ENCODE measurements around the gene ELOA2. TPM values are rescaled to one million over a fixed set of nuclear protein-coding genes. Genes with fewer than 3 reads are reported as not detected.

ELOA2 gene, protein sequence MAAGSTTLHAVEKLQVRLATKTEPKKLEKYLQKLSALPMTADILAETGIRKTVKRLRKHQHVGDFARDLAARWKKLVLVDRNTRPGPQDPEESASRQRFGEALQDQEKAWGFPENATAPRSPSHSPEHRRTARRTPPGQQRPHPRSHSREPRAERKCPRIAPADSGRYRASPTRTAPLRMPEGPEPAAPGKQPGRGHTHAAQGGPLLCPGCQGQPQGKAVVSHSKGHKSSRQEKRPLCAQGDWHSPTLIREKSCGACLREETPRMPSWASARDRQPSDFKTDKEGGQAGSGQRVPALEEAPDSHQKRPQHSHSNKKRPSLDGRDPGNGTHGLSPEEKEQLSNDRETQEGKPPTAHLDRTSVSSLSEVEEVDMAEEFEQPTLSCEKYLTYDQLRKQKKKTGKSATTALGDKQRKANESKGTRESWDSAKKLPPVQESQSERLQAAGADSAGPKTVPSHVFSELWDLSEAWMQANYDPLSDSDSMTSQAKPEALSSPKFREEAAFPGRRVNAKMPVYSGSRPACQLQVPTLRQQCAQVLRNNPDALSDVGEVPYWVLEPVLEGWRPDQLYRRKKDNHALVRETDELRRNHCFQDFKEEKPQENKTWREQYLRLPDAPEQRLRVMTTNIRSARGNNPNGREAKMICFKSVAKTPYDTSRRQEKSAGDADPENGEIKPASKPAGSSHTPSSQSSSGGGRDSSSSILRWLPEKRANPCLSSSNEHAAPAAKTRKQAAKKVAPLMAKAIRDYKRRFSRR
- not detected for polyA plus RNA-seq (2013, experiment 1 of 4)
- not detected for polyA plus RNA-seq (2013, experiment 2 of 4)
- polyA plus RNA-seq (2013, experiment 3 of 4): not detected
- polyA plus RNA-seq (2013, experiment 4 of 4): not detected

DNA sequence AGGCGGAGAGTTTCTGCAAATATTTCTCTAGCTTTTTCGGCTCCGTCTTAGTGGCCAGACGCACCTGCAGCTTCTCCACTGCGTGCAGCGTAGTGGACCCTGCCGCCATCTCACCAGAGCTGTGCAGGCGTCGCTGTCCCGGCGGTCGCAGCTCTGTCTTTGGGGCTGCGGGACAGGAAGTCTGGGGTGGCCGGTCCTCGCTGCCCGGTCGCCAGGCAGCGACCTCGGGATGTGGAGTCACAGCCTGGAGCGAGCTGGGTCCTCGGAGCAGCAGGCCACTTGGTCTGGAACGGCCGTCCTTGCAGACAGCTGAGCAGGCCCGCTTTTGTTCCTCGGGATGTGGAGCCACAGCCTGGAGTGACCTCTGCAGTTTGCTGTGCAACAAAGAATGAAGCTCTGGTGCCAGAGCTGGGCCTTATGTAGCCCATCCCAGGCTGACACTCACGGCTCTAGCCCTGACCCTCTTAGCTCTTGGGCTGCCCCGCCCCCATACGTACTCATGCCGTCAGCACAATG, at the start of gene ELOA2:
ELOA2 (minus strand) TSS at position 466 of the 516 bp plus-strand sequence; CDS start at position 109, 357 bp downstream.
- WGBS, 2 experiments: 93 to 94% methylated on average over 29 of the region's 29 CpGs
- Histone ChIP-seq H3K27me3 (ENCODE audit: control insufficient read depth, insufficient read depth, low read length, poor library complexity, severe bottlenecking) (no peaks in the 10 kb centered on the region), H3K4me3 (ENCODE audit: insufficient read depth, low read depth, low read length) (no peak within 1 kb of the TSS), H3K9me3 (ENCODE audit: control insufficient read depth, low read length) (no peaks in the 10 kb centered on the region), H3K27ac (ENCODE audit: insufficient read depth, low read depth, low read length, poor library complexity, severe bottlenecking) (no peak within 1 kb of the TSS), H3K4me1 (ENCODE audit: control insufficient read depth, insufficient read depth, low read length) (no peaks in the 10 kb centered on the region), H3K36me3 (ENCODE audit: control insufficient read depth, insufficient read depth, low read length) (no peaks in the 10 kb centered on the region)

DNA sequence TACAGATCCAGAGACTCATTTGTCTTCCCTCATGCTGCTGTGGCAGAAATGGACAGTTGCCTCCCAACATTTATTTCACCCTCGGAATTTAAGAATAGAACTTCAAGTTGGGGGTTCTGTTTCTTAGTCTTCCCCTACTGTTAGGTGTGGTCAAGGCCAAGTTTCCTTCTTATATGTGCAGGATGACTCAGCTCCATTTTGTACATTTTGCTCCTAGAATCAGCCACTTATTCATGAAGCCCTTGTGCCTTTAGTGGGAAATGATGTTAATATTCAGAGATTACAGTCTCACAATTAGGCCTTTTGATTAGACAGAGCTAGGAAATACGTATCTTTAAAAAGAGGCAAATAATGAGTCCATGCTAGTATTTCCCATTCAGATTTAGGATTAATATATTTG, 46.2 kb upstream of the ELOA2 start:
- Histone ChIP-seq H3K27me3 (ENCODE audit: control insufficient read depth, insufficient read depth, low read length, poor library complexity, severe bottlenecking) (no peaks in the 10 kb centered on the region), H3K4me3 (ENCODE audit: insufficient read depth, low read depth, low read length) (no peak overlapping the region), H3K27ac (ENCODE audit: insufficient read depth, low read depth, low read length, poor library complexity, severe bottlenecking) (no peak overlapping the region), H3K4me1 (ENCODE audit: control insufficient read depth, insufficient read depth, low read length) (no peaks in the 10 kb centered on the region), H3K36me3 (ENCODE audit: control insufficient read depth, insufficient read depth, low read length) (no peaks in the 10 kb centered on the region), H3K9me3 (ENCODE audit: control insufficient read depth, low read length) (no peaks in the 10 kb centered on the region)
- WGBS, 2 experiments: 89 to 90% methylated on average over 1 to 2 of the region's 2 CpGs

DNA sequence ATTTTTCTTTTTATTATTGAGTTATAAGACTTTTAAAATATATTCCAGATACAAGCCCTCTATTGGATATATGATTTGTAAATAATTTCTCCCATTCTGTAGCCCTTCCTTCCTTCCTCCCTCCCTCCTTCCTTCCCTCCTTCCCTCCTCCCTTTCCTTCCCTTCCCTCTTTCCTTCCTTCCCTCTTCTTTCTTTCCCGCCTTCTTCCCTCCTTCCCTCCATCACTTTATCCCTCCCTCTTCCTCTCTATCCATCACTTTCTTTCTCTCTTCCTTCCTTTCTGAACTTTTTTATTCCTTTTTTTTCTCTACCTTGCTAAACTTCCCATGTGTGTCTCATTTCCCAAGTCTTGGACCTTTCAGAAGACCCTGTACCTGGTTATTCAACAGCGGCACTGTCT, 45.5 kb upstream of the ELOA2 start:
- no peaks in the 10 kb centered on the region for H3K27me3 ChIP-seq (ENCODE audit: control insufficient read depth, insufficient read depth, low read length, poor library complexity, severe bottlenecking)
- WGBS, 2 experiments: 92% methylated on average over 1 of the region's 2 CpGs
- no peak overlapping the region for H3K27ac ChIP-seq (ENCODE audit: insufficient read depth, low read depth, low read length, poor library complexity, severe bottlenecking)
- H3K36me3 ChIP-seq (ENCODE audit: control insufficient read depth, insufficient read depth, low read length): no peaks in the 10 kb centered on the region
- no peak overlapping the region for H3K4me3 ChIP-seq (ENCODE audit: insufficient read depth, low read depth, low read length)
- H3K9me3 ChIP-seq (ENCODE audit: control insufficient read depth, low read length): no peaks in the 10 kb centered on the region
- no peaks in the 10 kb centered on the region for H3K4me1 ChIP-seq (ENCODE audit: control insufficient read depth, insufficient read depth, low read length)

DNA sequence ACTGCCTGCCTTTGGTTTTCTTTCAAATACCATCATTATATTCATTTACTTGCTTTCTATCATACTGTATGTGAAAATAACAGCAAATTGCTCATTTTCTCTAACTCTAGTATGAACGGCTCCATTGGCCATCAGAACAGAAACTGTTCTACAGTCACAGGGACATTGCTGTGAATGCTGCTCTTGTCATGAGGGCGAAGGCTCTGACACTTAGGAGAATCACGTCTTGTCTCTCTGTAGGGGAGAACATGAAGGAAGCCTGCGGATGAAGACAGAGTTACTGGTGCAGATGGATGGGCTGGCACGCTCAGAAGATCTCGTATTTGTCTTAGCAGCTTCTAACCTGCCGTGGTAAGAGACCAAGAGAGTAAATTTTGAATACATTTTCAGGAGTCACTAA, 41.7 kb upstream of the ELOA2 start:
- no peaks in the 10 kb centered on the region for H3K36me3 ChIP-seq (ENCODE audit: control insufficient read depth, insufficient read depth, low read length)
- H3K27me3 ChIP-seq (ENCODE audit: control insufficient read depth, insufficient read depth, low read length, poor library complexity, severe bottlenecking): no peaks in the 10 kb centered on the region
- no peak overlapping the region for H3K27ac ChIP-seq (ENCODE audit: insufficient read depth, low read depth, low read length, poor library complexity, severe bottlenecking)
- H3K4me1 ChIP-seq (ENCODE audit: control insufficient read depth, insufficient read depth, low read length): peaks cover 9% of the 10 kb centered on the region
- H3K9me3 ChIP-seq (ENCODE audit: control insufficient read depth, low read length): no peaks in the 10 kb centered on the region
- WGBS, 2 experiments: 89 to 92% methylated on average over 7 of the region's 7 CpGs
- no peak overlapping the region for H3K4me3 ChIP-seq (ENCODE audit: insufficient read depth, low read depth, low read length)

DNA sequence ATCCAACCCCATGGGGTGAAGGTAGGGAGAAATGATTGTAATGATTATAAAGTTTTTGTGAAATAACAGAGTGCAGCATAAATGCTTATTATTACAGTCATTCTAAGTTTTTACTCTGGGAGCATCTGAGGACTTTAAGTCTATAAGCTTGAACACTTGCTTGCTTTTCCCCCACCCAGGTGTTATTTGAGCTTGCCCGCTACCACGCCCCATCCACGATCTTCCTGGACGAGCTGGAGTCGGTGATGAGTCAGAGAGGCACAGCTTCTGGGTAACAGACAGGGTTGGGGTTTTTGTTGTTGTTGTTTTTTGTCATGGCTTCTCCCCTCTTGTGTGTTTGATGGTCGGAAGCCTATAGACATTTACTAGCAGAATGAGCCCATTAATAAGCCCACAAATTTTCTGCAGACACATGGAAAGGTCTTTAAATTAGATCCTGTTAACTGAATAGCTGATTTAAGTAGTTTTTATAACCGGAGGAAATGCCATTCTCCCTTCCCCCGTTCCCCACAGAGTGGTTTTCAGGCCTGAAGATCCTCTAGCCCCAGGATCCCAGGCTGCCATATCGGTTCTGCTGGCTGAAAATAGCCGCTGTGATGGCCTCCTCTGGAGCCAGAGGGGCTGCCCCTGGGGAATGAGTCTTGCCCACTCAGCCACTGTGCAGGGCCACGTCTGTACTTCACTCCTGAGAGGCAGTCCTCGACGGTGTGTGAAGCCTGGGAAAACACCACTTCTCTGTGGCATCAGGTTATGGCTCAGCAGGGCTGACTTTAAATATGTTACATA, 39.9 kb upstream of the ELOA2 start:
- no peaks in the 10 kb centered on the region for H3K27me3 ChIP-seq (ENCODE audit: control insufficient read depth, insufficient read depth, low read length, poor library complexity, severe bottlenecking)
- 62 to 67% methylated on average over 12 to 13 of the region's 13 CpGs for WGBS, 2 experiments
- no peaks in the 10 kb centered on the region for H3K9me3 ChIP-seq (ENCODE audit: control insufficient read depth, low read length)
- H3K4me3 ChIP-seq (ENCODE audit: insufficient read depth, low read depth, low read length): no peak overlapping the region
- no peaks in the 10 kb centered on the region for H3K36me3 ChIP-seq (ENCODE audit: control insufficient read depth, insufficient read depth, low read length)
- no peak overlapping the region for H3K27ac ChIP-seq (ENCODE audit: insufficient read depth, low read depth, low read length, poor library complexity, severe bottlenecking)
- H3K4me1 ChIP-seq (ENCODE audit: control insufficient read depth, insufficient read depth, low read length): peaks cover 9% of the 10 kb centered on the region

DNA sequence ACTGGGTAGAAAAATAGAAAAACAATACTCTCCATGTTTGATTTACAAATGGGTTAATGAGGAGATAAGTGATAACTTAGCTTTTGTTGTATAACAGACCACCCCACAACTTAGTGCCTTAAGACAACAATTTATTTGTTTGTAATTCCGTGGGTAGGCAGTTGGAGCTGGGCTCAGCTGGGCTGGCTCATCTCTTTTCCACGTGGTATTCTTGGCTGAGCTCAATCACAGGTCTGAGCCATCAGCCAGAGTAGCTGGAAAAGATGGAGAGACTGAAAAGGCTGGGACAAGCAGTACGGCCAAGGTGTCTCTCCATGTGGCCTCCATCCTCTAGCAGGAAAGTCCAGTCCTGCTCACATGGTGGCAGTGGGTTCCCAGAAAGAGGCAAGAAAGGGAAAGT, 32.2 kb upstream of the ELOA2 start:
- H3K36me3 ChIP-seq (ENCODE audit: control insufficient read depth, insufficient read depth, low read length): peaks cover 3% of the 10 kb centered on the region
- no peak overlapping the region for H3K4me3 ChIP-seq (ENCODE audit: insufficient read depth, low read depth, low read length)
- WGBS, 2 experiments: 62 to 66% methylated on average over 3 of the region's 3 CpGs
- no peaks in the 10 kb centered on the region for H3K9me3 ChIP-seq (ENCODE audit: control insufficient read depth, low read length)
- no peak overlapping the region for H3K27ac ChIP-seq (ENCODE audit: insufficient read depth, low read depth, low read length, poor library complexity, severe bottlenecking)
- no peaks in the 10 kb centered on the region for H3K4me1 ChIP-seq (ENCODE audit: control insufficient read depth, insufficient read depth, low read length)
- H3K27me3 ChIP-seq (ENCODE audit: control insufficient read depth, insufficient read depth, low read length, poor library complexity, severe bottlenecking): no peaks in the 10 kb centered on the region

DNA sequence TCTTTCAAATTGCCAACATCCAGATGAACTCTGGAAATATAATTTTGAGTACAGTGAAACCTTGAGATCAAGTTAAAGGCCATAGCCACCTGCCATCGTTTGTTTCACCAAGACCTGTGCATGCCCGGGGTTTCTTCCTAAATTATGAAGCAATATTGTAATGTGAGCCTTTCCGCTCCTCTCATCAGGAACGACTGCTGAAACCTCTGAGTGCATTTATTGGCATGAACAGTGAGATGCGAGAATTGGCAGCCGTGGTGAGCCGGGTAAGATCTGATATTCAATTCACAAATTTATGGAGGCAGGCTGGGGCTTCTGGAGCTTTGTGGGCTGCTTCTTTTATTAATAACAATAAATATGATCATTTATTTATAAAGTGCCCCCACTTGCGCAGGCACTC, 27.7 kb upstream of the ELOA2 start:
- H3K27ac ChIP-seq (ENCODE audit: insufficient read depth, low read depth, low read length, poor library complexity, severe bottlenecking): no peak overlapping the region
- no peaks in the 10 kb centered on the region for H3K27me3 ChIP-seq (ENCODE audit: control insufficient read depth, insufficient read depth, low read length, poor library complexity, severe bottlenecking)
- no peaks in the 10 kb centered on the region for H3K9me3 ChIP-seq (ENCODE audit: control insufficient read depth, low read length)
- WGBS, 2 experiments: 94 to 95% methylated on average over 7 of the region's 8 CpGs
- H3K4me3 ChIP-seq (ENCODE audit: insufficient read depth, low read depth, low read length): no peak overlapping the region
- no peaks in the 10 kb centered on the region for H3K4me1 ChIP-seq (ENCODE audit: control insufficient read depth, insufficient read depth, low read length)
- H3K36me3 ChIP-seq (ENCODE audit: control insufficient read depth, insufficient read depth, low read length): peaks cover 3% of the 10 kb centered on the region

DNA sequence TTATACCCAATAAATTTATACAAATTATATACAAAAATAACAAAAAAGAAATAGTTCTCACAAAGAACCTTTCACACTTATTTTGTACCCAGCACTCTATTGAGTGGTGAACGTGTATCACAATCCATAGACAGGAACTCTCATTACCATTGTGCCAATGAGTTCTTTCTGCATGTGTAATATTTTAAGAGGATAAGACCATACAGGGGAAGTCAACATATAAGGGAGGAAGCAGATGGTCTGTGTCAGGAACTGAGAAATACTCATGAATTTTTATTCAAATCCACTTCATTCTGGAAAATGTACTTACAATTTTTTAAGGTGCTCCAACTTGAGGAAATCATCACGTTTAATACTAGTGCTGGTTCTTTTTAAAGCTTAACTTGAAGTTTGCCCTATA, 27.1 kb upstream of the ELOA2 start:
- Histone ChIP-seq H3K9me3 (ENCODE audit: control insufficient read depth, low read length) (no peaks in the 10 kb centered on the region), H3K36me3 (ENCODE audit: control insufficient read depth, insufficient read depth, low read length) (peaks cover 1% of the 10 kb centered on the region), H3K27ac (ENCODE audit: insufficient read depth, low read depth, low read length, poor library complexity, severe bottlenecking) (no peak overlapping the region), H3K4me3 (ENCODE audit: insufficient read depth, low read depth, low read length) (no peak overlapping the region), H3K27me3 (ENCODE audit: control insufficient read depth, insufficient read depth, low read length, poor library complexity, severe bottlenecking) (no peaks in the 10 kb centered on the region), H3K4me1 (ENCODE audit: control insufficient read depth, insufficient read depth, low read length) (peaks cover 4% of the 10 kb centered on the region)
- WGBS, 2 experiments: 85 to 93% methylated on average over 2 of the region's 2 CpGs

DNA sequence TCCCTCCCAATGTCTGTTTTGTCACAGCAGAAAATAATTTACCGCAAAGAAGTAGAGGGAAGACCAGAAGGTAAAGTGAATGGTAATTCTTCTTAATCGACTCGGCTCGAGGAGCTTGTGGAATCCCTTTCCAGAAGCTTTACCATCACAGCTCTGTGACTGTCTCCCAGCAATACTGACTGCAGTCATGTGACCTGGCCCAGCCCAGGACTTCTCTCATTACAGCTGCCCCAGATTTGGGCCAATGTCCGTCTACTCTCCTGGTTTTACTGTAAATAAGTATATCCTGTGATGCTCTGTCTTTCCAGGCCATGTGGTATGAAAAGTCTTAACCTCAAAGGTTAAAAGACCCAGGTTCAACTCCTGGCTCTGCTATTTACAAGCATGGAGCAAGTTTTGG, 18.9 kb upstream of the ELOA2 start:
- no peaks in the 10 kb centered on the region for H3K36me3 ChIP-seq (ENCODE audit: control insufficient read depth, insufficient read depth, low read length)
- WGBS, 2 experiments: 91 to 94% methylated on average over 5 of the region's 5 CpGs

More for the DNA sequence above, 18.9 kb upstream of the ELOA2 start:
- H3K27ac ChIP-seq (ENCODE audit: insufficient read depth, low read depth, low read length, poor library complexity, severe bottlenecking): no peak overlapping the region
- no peaks in the 10 kb centered on the region for H3K27me3 ChIP-seq (ENCODE audit: control insufficient read depth, insufficient read depth, low read length, poor library complexity, severe bottlenecking)
- no peak overlapping the region for H3K4me3 ChIP-seq (ENCODE audit: insufficient read depth, low read depth, low read length)
- H3K9me3 ChIP-seq (ENCODE audit: control insufficient read depth, low read length): no peaks in the 10 kb centered on the region
- H3K4me1 ChIP-seq (ENCODE audit: control insufficient read depth, insufficient read depth, low read length): peaks cover 4% of the 10 kb centered on the region
